ENCODE measurements around the gene KLHL2. TPM values are rescaled to one million over a fixed set of nuclear protein-coding genes. Genes with fewer than 3 reads are reported as not detected.
A peak's percentile ranks its signal among the peaks of the same experiment; 100 is the strongest.

The KLHL2 gene
- total and polyA plus RNA-seq, 2 donors (not counting 3 experiments of a cell fraction or from before 2014, with no cell fraction given) = 9.9 to 22.1 TPM

GRCh38 chr4:165325732-165326512 lies 118.6 kb downstream of the KLHL2 start:
- Histone ChIP-seq H3K79me2 (ENCODE audit: control insufficient read depth, insufficient read depth, low read length) (peaks cover 34% of the 10 kb centered on the region), H3K4me2 (ENCODE audit: insufficient read depth, low read length) (peak overlapping the region; percentile 89), H3K27ac (ENCODE audit: insufficient read depth, low read depth, low read length) (peak overlapping the region; percentile 64), H3K9ac (replicated peaks; ENCODE audit: extremely low read depth, insufficient read depth, low read length) (no peak overlapping the region), H3K4me3 (replicated peaks in 1 of 3; ENCODE audit: insufficient read depth in 1 of 3, low read depth in 1 of 3, low read length in 3 of 3) (peak overlapping the region in 1 of 3 experiments; percentile 89), H2AFZ (ENCODE audit: low read depth, low read length) (peak overlapping the region; percentile 15), H4K20me1 (replicated peaks; ENCODE audit: control insufficient read depth, extremely low read depth, insufficient read depth, low read length) (no peaks in the 10 kb centered on the region), H3K36me3 (ENCODE audit: control insufficient read depth in 2 of 2, extremely low read depth in 1 of 2, insufficient read depth in 2 of 2, low read length in 2 of 2) (no peaks in the 10 kb centered on the region), H3K9me3 (replicated peaks; ENCODE audit: control insufficient read depth, insufficient read depth, low read length) (peaks cover 3% of the 10 kb centered on the region), H3K9me1 (replicated peaks; ENCODE audit: control insufficient read depth, extremely low read depth, insufficient read depth, low read length) (no peaks in the 10 kb centered on the region), H3K27me3 (ENCODE audit: control insufficient read depth in 2 of 2, insufficient read depth in 2 of 2, low read length in 2 of 2) (no peaks in the 10 kb centered on the region), H3K4me1 (ENCODE audit: control insufficient read depth, extremely low read depth, insufficient read depth, low read length) (peaks cover 43% of the 10 kb centered on the region)
- BruUV-seq (replicated peaks) = no TSS peak
- peak; percentile 92 for FAIRE-seq
- intact Hi-C loops (cut with micrococcal nuclease) = loop anchor here (2.0 kb wide), 1 partner anchor 53 kb away; the partner anchor contains the start of gene CPE
- dilution Hi-C loops (cut with MboI; ENCODE audit: extremely low pct_ligation_motif_present, low sequenced_read_pairs) = no loop called here
- ChIA-PET CTCF (interaction anchor here (0.9 to 3.6 kb wide), 3 partner anchors 9 to 213 kb away, joined by 3 to 33 read pairs (median 17); partner anchors contain the start of gene TMEM192), POLR2A (no interaction called here)
- DNase-seq (ENCODE audit: low read depth, low spot score) = peak; percentile 74
- TF ChIP-seq GATA2 (IDR thresholded peaks at IDR 0.05; ENCODE audit: insufficient read depth, insufficient read length, low read depth, low read length) = peak; percentile 78
- TF ChIP-seq MYC (IDR thresholded peaks at IDR 0.05; ENCODE audit: low read depth, low read length) = no peak
- TF ChIP-seq JUN (IDR thresholded peaks at IDR 0.05; ENCODE audit: borderline replicate concordance, insufficient read depth, insufficient read length, low read depth) = peak; percentile 63
- TF ChIP-seq MAX (IDR thresholded peaks at IDR 0.05; ENCODE audit: insufficient read depth, insufficient read length) = no peak
- TF ChIP-seq FOS (IDR thresholded peaks at IDR 0.05; ENCODE audit: borderline replicate concordance, insufficient read depth, low read length) = peak; percentile 98
- TF ChIP-seq EZH2 (IDR thresholded peaks at IDR 0.05; ENCODE audit: borderline replicate concordance, low read depth, low read length, severe bottlenecking) = no peak
- peak; percentile 37 for TF ChIP-seq POLR2A (IDR thresholded peaks at IDR 0.05; ENCODE audit: low read depth, low read length)
- no peak for TF ChIP-seq CTCF (IDR thresholded peaks at IDR 0.05; ENCODE audit: extremely low read depth in 1 of 2, insufficient read depth in 1 of 2, low read depth in 1 of 2, low read length in 2 of 2)
- TF ChIP-seq POLR2AphosphoS5 (IDR thresholded peaks at IDR 0.05; ENCODE audit: insufficient read depth, low read depth, low read length) = peak; percentile 68

All from endothelial cell of umbilical vein (primary cell).